ENCODE results near the gene DLG3. TPM values are rescaled to one million over a fixed set of nuclear protein-coding genes. Genes with fewer than 3 reads are reported as not detected.

DLG3 gene
- total and polyA plus RNA-seq, 10 of the 15 experiments (the other 5 are each of a cell fraction or from before 2014, with no cell fraction given): 1.3 to 32.2 (median 3.9) TPM

GRCh38 chrX:70439016-70439415 is 5.6 kb upstream of the DLG3 start:
- no peaks in the 10 kb centered on the region for H3K79me2 ChIP-seq (ENCODE audit: control insufficient read depth, insufficient read depth, low read length)
- CTCF ChIA-PET: no interaction called here
- no peaks in the 10 kb centered on the region; a peak in 1 of 4 replicates for H3K27me3 ChIP-seq (replicated peaks in 1 of 2; ENCODE audit: control insufficient read depth in 2 of 2, insufficient read depth in 2 of 2, low read length in 1 of 2)
- H3K36me3 ChIP-seq (ENCODE audit: control insufficient read depth in 2 of 2, insufficient read depth in 2 of 2, low read length in 1 of 2): no peaks in the 10 kb centered on the region
- no peaks in the 10 kb centered on the region for H3K9me3 ChIP-seq (replicated peaks; ENCODE audit: control insufficient read depth, insufficient read depth, low read length)
- H3K4me2 ChIP-seq (ENCODE audit: control insufficient read depth, insufficient read depth): no peak overlapping the region
- no TSS peak for BruUV-seq (replicated peaks)
- RAD21 ChIA-PET (ENCODE audit: unreplicated experiment): no interaction called here
- ATAC-seq: peak; percentile 32
- POLR2A ChIA-PET: no interaction called here
- no peak overlapping the region for H2AFZ ChIP-seq (ENCODE audit: control insufficient read depth, low read depth, low read length)
- DNase-seq (ENCODE audit: low read depth, low spot score): no peak
- FAIRE-seq: no peak
- SMC1A ChIA-PET (ENCODE audit: uncharacterized antibody, unreplicated experiment): interaction anchor here (0.6 kb wide), 1 partner anchor 15 kb away, joined by 3 read pairs; no protein-coding TSS in a partner anchor
- no peak overlapping the region for H3K4me3 ChIP-seq
- TF ChIP-seq NBN (IDR thresholded peaks at IDR 0.05) (no peak), TCF12 (IDR thresholded peaks at IDR 0.05; ENCODE audit: low read depth, low read length) (0 out of 2 replicates have a peak, but pooled peaks have one; percentile 14), ATF3 (IDR thresholded peaks at IDR 0.05; ENCODE audit: borderline replicate concordance, extremely low read depth, low read depth, low read length) (no peak), NFYA (IDR thresholded peaks at IDR 0.05; ENCODE audit: borderline replicate concordance, low read depth, low read length) (no peak), KAT2A (conservative IDR thresholded peaks at IDR 0.05; ENCODE audit: control insufficient read depth, low read depth, low read length) (no peak), E4F1 (IDR thresholded peaks at IDR 0.05; ENCODE audit: borderline replicate concordance, partially characterized antibody) (no peak), HCFC1 (IDR thresholded peaks at IDR 0.05; ENCODE audit: low read length) (no peak), FOXM1 (IDR thresholded peaks at IDR 0.05; ENCODE audit: low read depth, low read length) (no peak), STAT3 (IDR thresholded peaks at IDR 0.05; ENCODE audit: low read depth, low read length) (no peak), MTA2 (IDR thresholded peaks at IDR 0.05; ENCODE audit: low read depth) (no peak), ZNF384 (IDR thresholded peaks at IDR 0.05; ENCODE audit: borderline replicate concordance, low read depth, low read length) (peak; percentile 94), RFX5 (IDR thresholded peaks at IDR 0.05; ENCODE audit: low read depth, low read length) (no peak), PAX8 (IDR thresholded peaks at IDR 0.05) (no peak), RUNX3 (IDR thresholded peaks at IDR 0.05; ENCODE audit: low read length) (peak; percentile 71), TBL1XR1 (IDR thresholded peaks at IDR 0.05; ENCODE audit: low read depth, low read length) (no peak), TARDBP (IDR thresholded peaks at IDR 0.05; ENCODE audit: borderline replicate concordance) (no peak), HDGF (IDR thresholded peaks at IDR 0.05) (no peak), SUZ12 (IDR thresholded peaks at IDR 0.05; ENCODE audit: unreplicated experiment) (no peak), MLLT1 (IDR thresholded peaks at IDR 0.05) (0 out of 2 replicates have a peak, but pooled peaks have one; percentile 57)
- 14% methylated on average over 1 of the region's 1 CpG for WGBS (ENCODE audit: insufficient coverage, insufficient replicate concordance, low lambda C conversion rate, missing lambda C conversion rate)
- H3K4me1 ChIP-seq (ENCODE audit: control insufficient read depth, insufficient read depth, low read length): peaks cover 15% of the 10 kb centered on the region
- in situ Hi-C loops (cut with MboI) (loop anchor here (25.0 kb wide), 1 partner anchor 402 kb away; the partner anchor contains the start of gene AWAT2), intact Hi-C loops (cut with micrococcal nuclease; ENCODE audit: unreplicated experiment) (loop anchor here (5.0 kb wide), 1 partner anchor 113 kb away; no protein-coding TSS in a partner anchor)
- no peak overlapping the region for H3K27ac ChIP-seq (ENCODE audit: control insufficient read depth, insufficient read depth)
- no peaks in the 10 kb centered on the region for H4K20me1 ChIP-seq (ENCODE audit: control insufficient read depth, insufficient read depth)
- H3K9ac ChIP-seq (ENCODE audit: control insufficient read depth, insufficient read depth, low read length): no peak overlapping the region
